C4-2B (cell line): Measurements from ENCODE around the gene CLSTN2.

Experiments
- CTCF ChIP-seq: fragments of 450-650 bp; conservative IDR thresholded peaks from 2 replicates; pipeline ENCODE4 v1.5.1; 2017; ENCODE audit warnings: mild to moderate bottlenecking
- ZFX ChIP-seq: fragments of 450-650 bp; IDR thresholded peaks from 2 replicates; pipeline ENCODE4 v1.6.1; 2017

GRCh38 chr3:140022066-140022770 is 87.2 kb downstream of the CLSTN2 start:
- no peak for TF ChIP-seq CTCF
- no peak for TF ChIP-seq ZFX
